ENCODE data around the gene MOGAT2.

GRCh38 chr11:75760243-75760642 lies 42.6 kb downstream of the MOGAT2 start:
- TF ChIP-seq CTCF (IDR thresholded peaks at IDR 0.05) (no peak), POLR2A (IDR thresholded peaks at IDR 0.05) (no peak)

All from adrenal gland (tissue), 5 donors.